DMS153 treated with DMSO at 0.1 percent for 48 hours (cell line): Measurements from ENCODE around the gene ARHGAP8.
"Not testable (repeated sequence)": the region's sequence is repeated elsewhere in the genome, so short reads cannot be mapped to it uniquely, and the experiment has no call there.

ENCODE experiments used
- DNase-seq: peaks from one replicate; lab custom pipeline; 2025; ENCODE audit not compliant: unreplicated experiment; lab: John Stamatoyannopoulos, UW

The ARHGAP8 gene

DNA sequence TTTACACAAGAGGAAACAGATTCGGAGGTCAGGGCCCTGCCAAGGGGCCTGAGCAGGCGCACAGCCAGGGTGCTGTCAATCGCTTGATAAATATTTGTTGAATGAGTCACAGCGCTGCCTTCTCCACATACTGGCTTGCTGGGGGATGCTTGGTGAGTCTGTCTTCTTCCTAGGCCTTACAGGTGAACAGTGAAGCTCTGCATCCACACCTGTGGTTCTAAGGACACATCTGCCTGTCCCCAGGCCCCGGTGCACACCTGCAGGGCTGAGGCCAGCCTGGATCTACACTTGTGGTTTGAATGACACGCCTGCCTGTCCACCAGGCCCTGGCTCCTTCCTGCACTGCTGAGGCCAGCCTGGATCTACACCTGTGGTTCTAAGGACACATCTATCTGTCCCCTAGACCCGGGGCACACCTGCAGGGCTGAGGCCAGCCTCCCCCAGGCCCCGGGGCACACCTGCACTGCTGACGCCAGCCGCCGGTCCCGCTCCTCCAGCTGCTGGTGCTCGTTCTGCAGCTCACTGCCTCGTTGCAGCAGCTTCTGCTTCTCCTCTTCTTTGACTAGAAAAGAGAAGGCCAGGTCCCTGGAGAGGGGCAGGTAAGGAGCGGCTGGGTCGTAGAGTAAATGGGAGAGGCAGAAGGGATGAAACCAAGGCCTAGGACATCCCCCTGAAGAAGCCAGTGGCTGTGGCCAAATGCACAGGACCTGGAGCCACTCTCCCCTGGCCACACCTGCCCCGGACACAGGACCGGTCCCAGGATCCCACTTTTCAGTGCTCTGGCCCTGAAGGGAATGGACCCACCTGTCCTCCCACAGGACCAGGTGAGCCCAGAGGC lies 132.8 kb downstream of the ARHGAP8 start:
- no peak for DNase-seq

DNA sequence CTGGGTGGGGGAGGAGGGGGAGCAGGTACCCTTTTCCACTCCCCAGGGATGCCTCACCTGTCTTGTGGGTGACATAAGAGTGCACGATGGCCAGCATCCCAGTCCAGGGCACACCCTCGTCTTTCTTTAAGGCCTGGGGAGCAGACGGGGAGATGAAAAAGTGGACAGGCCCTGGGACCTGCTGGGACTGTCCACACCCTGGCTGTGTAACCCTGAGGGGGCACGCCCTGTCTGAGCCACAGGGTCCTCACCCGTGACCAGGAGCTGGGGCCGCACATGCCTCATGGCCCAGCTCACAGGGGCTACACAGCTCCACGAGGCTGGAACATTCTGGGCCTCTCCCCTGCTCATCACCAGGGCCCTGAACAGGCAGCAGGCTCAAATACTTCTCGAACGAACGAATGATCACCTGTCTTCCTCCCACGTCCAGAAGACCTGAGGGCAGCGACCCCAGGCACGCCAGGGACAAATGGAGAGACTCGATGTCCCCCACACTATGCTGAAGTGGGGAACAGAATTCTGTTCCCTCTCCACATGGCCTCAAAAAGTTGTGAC lies 133.5 kb downstream of the ARHGAP8 start:
- no peak for DNase-seq

DNA sequence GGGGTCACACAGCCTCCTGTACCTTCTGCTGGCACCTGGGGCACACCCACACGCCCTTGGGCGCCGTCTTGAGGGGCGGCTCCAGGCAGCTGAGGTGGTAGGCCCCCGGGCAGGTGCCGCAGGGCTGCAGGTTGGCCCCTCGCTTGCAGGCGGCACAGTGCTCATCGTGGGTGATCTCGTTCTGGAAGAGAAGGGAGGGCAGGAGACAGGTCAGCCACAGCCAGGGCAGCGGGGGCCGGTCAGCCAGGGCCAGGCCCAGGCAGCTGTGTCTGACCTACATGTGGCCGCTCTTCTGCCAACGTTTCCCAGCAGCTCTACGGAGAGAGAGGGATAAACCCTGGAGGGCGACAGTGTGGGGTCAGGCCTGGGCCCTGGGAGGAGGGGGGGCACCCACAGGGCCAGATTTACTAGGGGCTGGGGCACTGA lies 135.6 kb downstream of the ARHGAP8 start:
- DNase-seq = no peak

DNA sequence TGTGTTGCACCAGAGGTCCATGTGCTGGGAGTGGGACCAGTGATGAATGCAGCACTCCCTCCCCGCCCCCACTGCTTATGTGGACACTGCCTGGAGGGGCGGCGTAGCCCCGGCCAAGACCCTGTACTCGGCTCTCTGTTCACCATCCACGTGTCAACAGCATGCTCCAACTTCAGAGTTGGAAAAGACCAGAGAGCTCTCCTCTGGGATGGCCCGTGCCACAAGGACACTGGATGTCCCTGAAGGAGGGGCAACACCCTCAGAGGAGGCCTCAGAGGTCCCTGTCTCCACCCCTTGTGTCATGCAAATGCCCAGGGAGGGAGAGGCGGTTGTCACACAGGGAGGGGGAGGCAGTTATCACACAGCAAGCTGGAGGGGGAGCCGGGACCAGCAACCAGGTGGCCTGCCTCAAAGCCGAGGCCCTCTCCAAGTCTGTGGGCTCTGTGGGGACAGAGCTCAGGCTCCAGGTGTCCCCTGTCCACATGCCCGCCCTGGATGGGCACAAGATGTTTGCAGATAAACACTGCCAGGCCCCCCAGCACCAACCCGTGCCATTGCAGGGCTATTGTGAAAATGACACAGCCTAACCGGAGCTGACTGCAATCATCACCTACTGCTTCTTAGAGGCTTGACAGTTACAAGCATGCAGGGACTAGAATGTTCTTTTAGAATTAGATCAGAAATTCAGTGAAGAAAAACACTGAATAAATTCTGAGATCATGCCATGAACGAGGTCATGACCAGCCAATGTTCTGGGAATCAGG lies 136.3 kb downstream of the ARHGAP8 start:
- no peak for DNase-seq

DNA sequence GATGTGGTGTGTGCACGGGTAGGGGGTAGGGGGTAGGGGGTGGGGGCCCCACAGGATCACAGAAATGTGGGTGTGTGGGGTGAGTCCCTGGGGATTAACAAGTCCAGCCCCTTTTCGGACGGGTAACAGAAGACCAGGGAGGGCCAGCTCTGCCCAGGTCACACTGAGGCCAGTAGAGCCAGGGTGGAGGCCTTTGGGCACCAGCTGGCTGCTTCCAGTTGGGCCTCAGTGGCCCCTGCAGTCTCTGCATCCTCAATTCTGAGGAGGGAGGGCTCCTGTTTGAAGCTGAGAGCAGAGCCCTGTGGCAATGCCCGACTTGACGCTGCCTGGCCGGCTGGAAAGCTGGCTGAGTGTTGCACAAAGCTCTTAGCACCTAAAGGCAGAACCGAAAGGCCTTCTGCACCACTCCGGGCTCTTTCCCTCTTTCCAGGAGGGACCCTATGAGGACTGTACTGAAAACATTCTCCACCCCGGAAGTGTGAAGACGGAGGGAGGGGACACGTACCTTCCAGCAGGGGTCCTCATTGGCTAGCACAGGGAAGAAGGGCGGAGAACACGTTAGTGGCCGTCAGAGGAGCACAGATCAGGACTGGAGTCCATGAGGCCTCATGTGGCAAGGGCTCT lies 137.0 kb downstream of the ARHGAP8 start:
- DNase-seq = no peak

DNA sequence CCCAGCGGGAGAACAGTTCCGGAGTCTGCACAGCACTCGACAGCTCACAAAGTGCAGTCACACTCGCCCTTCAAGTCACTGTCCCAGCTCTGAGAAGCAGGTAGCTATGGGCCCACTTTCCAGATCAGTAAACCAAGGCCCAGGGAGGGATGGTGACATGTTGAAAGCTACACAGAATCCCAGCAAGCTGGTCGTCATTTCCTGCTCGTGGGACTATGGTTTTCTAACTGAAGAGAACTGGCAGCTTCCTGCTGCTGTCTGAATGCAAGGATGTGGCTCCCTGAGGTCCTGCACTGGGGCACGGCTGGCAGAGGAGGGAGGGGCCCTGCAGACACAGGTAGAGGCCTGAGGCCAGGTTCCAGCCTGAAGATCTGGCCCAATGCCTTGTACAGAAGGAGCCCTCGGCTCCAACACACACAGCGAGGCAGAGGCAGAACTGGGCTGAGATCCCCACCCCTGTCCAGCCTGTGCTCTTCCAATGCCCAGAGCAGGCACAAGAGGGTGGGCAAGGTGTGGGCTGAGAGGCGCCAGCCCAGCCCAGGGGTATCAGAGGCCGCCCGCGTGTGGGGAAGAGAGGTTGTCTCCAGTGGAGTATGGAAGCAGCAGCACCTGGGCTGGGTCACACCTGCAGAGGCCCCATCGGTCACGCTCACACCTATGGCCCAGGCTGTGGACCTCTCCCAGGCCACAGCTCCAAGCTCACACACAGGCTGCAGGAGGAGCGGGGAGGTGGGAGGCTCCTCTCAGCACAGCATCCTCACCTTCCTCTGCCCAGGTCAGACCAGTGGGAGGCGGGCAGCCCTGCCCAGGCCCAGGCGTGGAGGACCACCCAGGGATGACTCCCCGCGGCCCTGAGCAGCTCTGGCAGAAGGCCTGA lies 138.3 kb downstream of the ARHGAP8 start:
- DNase-seq = no peak

DNA sequence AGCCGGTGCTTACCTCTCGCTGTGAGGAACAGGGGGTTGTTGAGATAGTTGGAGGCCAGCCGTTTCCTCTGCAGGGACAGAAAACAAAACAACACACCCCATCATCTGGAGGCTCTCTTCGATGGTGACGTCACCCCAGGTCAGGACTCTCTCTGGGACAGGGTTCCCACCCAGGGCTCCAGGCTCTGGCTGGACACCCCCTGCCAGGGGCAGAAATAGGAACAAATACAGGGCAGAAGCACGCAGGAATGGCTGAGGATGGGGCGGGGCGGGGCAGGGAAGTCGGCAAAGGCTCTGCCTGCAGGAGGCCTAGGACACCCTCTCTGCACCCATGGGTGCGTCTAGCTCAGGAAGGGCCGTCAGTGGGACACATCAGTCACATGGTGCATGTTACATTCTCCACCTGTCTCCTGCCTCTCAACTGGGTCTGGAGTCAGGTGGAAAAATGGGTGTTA lies 138.9 kb downstream of the ARHGAP8 start:
- DNase-seq = no peak

DNA sequence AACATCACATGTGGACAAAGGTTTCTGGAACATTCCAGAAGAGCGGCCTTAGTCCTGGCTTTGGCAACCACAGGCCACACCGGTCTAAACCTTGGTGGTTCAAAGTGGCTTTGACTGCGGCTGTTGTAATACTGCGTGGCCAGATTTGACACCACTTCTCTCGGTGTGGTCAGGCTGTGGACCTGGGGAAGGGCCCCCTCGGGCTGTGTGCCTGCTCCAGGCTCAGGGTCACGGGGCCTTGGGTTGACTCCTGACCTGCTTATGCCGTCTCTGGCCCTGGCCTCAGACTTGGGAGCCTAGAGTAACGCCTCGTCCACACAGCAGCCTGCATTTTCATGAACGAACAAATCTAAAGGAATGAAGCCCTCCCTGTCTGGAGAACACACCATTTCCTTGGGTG lies 139.4 kb downstream of the ARHGAP8 start:
- DNase-seq = no peak

DNA sequence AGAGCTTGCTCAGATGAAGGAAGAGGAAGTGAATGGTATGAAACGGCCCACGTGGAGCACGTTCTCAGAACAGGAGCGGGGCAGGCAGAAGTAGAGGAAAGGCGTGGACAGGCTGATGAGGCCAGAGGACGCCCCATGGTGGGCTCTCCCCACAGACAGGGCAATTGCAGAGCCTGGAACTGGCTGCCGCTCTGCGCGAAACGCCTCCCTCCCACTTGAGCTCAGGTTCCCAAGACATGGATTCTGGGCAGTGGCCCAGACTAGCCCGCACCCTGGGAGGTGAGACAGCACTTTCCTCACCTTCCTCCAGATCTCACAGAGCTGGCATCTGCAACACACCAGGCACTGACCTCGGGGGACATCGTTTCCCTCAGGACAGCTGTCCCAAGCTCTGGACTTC lies 139.9 kb downstream of the ARHGAP8 start:
- no peak for DNase-seq

DNA sequence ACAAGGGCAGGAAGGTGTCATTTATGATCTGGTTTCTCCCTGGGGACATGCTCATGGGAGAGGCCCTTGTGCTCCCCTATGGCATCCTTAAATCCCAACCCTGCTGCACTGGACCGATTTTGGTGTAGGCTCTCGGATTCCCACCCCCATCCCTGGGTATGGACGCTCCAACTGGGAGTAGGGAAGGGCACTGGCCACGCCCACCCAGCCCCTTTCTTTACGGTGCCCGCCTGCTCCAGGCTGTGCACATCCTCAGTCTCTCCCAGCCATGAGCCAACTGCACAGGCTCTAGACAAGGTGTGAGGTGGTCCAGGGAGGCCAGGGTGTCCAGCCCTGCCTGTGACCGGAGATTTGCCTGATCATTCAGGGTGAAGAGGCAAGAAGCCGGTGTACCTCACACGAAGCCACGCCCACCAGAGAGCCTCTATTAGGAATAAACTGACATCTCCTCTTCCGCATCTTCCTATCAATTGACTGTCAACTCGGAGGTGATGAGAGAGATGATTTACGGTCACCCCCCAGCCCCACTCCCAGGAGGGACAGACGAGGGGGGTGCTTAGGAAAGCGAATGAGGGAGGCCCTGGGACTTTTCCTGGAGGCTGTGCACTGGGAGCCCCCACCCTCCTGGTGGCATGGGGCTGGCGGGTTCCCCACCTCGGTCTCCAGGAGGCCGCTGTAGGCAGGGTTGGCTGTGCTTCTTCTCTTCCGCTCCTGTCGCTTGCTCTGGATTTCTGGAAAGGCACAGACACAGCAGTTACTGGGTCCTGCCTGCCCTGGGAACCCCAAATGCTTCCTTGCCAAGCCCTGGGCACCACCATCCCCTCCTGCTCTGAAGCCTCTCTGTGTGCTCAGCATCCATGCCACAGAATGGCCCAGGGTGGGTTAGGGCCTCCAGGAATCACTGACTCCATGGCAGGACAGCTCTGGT lies 140.7 kb downstream of the ARHGAP8 start:
- no peak for DNase-seq

DNA sequence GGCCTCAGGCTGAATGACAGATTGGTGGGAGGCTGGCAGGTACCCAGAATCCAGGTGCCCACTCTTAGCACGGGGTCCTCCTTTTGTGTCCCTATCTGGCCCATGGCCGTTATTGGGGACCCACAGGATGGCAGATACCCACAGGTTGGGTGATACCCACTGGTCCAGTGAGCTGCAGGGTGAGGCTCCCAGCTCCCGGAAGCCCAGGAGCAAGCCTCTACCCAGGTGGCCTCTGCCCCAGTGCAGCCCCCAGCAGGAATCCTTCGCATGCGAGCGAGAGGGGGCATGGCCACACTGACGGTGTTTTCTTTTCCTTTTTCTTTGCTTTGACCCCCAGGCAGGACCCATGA lies 141.3 kb downstream of the ARHGAP8 start:
- DNase-seq = no peak

DNA sequence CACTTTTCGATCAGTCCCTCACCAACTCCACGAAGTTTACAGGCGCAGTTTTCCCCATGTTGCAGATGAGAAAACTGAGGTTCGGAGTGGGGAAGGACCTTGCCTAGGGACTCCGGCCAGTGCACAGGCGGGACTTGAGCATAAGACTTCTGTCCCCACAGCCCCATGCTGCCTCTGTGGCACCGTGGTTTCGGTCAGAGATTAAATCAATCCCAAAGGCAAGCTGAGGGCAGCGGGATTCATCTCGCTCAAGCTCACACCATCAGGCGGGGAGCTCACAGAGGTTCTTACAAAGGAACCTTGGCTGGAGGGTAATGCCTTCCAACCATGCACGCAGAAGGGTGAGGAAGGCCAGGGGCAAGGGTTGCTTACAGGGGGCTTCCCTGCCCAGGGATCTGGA lies 141.9 kb downstream of the ARHGAP8 start:
- no peak for DNase-seq

DNA sequence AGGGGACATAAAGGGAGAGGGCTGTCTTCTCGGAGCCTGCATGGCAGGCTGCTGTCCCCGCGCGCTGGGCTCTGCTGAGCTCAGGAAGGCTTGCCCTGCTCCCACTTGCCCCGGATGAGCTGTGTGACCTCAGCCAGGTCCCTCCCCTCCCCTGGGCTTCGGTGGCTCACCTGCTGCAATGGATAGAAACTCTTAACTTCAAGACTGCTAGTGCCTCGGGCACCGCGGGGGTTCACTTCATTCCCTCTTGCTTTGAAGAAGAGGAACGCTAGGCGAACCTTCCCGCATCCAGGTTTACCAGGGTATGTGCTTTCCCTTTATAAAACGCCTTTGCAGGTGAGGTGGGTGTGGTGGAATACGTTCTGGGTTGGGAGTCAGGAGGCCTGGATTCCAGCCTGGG lies 142.4 kb downstream of the ARHGAP8 start:
- no peak for DNase-seq

DNA sequence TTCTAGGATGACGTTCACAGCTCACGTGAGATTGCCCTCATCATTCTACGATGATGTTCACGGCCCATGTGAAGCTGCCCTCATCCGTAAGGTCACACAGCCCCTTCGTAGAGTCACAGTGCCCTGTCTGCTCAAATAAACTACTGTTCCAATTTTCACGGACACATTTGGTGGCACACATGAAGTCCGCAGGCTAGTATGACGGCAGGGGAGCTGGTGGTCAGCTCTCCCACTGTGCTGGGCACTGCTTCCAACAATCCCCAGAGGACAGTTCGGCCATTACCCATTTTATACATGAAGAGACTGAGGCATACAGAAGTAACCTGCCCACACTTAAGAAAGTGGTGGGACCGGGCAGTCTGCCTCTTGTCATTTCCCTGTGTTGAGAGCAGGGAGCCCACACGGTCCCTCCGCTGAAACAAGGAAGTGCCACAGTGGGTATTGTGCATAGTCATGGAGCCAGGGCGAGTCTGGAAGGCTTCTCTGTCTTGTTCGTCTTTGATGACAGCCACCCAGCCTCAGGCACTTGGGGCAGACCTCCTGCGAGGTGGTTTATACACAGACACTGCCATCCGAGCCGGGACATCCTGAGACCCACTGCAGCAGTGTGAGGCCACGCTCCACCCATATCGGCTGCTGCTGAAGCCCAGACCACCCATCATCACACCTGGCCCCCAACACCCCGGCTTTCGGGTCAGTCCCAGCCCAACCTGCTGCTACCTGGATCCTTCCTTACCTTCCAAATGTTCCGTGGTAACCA lies 143.1 kb downstream of the ARHGAP8 start:
- no peak for DNase-seq

DNA sequence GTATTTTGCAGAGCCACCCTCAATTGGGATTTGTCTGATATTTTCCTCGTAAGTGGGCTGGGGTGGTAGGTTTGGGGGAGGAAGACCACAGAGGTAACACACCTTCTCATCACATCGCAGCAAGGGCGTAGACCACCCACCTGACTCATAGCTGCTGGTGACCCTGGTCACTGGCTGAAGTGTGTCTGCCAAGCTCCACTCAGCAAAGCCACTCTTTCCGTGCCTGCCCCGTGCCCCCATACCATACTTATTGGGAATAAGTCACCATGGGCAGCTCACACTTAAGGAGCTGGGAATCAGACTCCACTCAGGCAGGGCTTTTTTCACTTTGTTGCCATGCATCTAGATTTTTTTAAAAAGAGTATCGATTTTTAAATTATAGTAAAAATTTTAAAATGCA lies 145.9 kb downstream of the ARHGAP8 start:
- DNase-seq = no peak

DNA sequence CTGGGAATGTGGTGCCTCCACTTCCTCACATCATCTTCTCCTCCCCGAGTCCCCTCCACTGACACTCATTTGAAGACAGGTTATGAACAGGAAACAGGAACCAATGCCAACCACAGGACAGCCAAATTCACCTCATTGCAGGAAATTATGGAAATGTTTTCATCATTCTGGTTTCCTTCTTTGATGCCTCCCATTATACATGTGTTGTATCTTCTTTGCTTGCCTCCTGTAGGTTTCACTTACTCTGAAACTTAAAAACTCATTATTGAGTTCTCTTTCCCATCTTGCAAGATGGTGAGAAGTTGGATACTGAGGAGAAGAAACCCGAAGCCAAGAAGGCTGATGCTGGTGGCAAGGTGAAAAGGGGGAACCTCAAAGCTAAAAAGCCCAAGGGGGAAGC lies 148.9 kb downstream of the ARHGAP8 start:
- DNase-seq = no peak

DNA sequence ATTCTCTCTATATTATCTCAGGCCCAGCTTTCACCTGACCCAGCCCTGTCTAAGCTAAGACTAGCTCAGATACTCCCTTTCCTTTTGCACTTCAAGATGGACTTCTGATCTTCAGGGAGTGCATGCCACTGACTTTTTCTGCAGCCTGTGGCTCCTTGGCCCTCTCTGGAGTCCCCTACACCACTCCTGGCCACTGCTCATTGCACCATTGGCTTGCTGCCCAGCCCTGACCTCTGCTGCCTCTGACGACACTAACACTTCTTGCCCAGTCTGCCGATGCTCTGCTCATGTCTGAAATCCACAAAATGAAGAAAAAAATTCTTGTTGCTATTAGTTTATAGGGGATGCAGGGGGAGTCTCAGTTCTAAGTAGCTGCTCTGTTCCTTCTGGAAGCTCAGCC lies 150.8 kb downstream of the ARHGAP8 start:
- DNase-seq = not testable (repeated sequence)

DNA sequence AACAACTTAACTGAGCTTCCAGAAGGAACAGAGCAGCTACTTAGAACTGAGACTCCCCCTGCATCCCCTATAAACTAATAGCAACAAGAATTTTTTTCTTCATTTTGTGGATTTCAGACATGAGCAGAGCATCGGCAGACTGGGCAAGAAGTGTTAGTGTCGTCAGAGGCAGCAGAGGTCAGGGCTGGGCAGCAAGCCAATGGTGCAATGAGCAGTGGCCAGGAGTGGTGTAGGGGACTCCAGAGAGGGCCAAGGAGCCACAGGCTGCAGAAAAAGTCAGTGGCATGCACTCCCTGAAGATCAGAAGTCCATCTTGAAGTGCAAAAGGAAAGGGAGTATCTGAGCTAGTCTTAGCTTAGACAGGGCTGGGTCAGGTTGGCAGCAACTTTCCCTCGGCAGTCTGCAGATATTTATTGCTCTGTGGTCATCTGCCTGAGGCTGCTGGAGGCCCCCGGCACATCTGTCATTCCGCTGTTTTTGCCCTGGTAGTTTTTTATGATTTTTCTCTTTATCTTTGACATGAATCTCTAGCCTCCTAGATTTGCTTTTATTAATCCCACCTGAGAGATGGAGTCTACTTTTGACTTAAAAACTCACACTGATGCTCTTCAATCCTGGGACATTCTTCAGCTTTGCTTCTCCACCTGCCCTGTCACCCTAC lies 152.2 kb downstream of the ARHGAP8 start:
- not testable (repeated sequence) for DNase-seq
